Mucosa of descending colon (tissue), 3 donors: ENCODE measurements around the gene NCAPH2. TPM values are rescaled to one million over a fixed set of nuclear protein-coding genes. Genes with fewer than 3 reads are reported as not detected.

Experiments
- ATAC-seq: fragments of 200-7000 bp; cut with Tn5 transposase; one replicate; pipeline ENCODE4 v1.9.1; 2020; ENCODE audit warnings: mild to moderate bottlenecking, moderate library complexity
- DNase-seq, 3 donors: peaks; one replicate each; pipeline ENCODE4 v3.0.0-alpha.2; 2020
- H3K36me3 ChIP-seq: fragments of 200-600 bp; one replicate; pipeline ENCODE4 v1.8.0; 2021; ENCODE audit warnings: low read depth, mild to moderate bottlenecking
- H3K4me1 ChIP-seq: fragments of 200-600 bp; one replicate; pipeline ENCODE4 v1.8.0; 2021; ENCODE audit warnings: low read depth, mild to moderate bottlenecking
- H3K4me3 ChIP-seq: fragments of 200-600 bp; one replicate; pipeline ENCODE4 v1.8.0; 2021; ENCODE audit warnings: mild to moderate bottlenecking
- H3K9me3 ChIP-seq: fragments of 200-600 bp; one replicate; pipeline ENCODE4 v1.8.0; 2021; ENCODE audit warnings: mild to moderate bottlenecking
- intact Hi-C, 2 donors: fragments of 100-400 bp; cut with DNase I in 1 of 2; cut with micrococcal nuclease in 1 of 2; formaldehyde crosslinking; loops; one replicate each; pipeline versions ENCODE4 v1.11.0 to v1.11.1; 2022; cut with DNase I, micrococcal nuclease
- total RNA-seq, 3 donors: library from RNA; stranded (reverse); fragmentation: NEBNext Ultra II Directional in 2 of 3; extraction: Animal tissue kit (Norgen Biotek cat#: 25700) in 2 of 3; gene quantifications; one replicate each; pipeline versions ENCODE4 v1.2.1 to v1.2.4, GENCODE V29; 2021 to 2023
- TF ChIP-seq, protein P1 (sequence below): fragments of 200-600 bp; IDR thresholded peaks from one replicate; pipeline ENCODE4 v1.8.0; 2022; ENCODE audit warnings: antibody characterized with exemption, mild to moderate bottlenecking
- donor health status: DM: no; HTN: no; CAD: no; lungs with moderate emphysema.
- donor health status: DM: no; HTN: no; CAD: no.
- donor health status: DM: no; HTN: yes; CAD: no.

The NCAPH2 gene
- total RNA-seq, 3 donors from 2014 or later: 32.1 to 41.2 (median 34.0) TPM

DNA sequence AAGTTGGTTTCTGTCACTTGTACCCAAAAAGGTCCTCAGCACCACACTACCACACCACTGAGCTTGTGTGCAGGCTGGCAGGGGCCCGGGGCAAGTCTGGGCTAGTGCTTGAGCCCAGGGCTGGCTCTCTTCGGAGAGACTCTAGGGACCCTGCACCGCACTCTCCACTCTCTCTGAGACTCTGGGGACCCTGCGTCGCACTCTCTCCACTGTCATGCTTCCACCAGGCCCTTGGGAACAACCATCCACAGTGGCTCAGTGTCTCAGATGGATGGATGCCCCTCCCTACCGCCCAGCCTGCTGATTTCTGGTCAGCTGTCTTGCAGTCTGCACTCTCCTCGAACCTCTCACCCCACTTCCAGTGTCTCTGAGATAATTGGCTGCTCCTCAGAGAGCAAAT, 31.2 kb upstream of the NCAPH2 start:
- Histone ChIP-seq H3K4me1 (peaks cover 30% of the 10 kb centered on the region), H3K9me3 (no peaks in the 10 kb centered on the region), H3K36me3 (no peaks in the 10 kb centered on the region), H3K4me3 (no peak overlapping the region)
- DNase-seq: peak in 1 of 3 donors; percentile 39
- ATAC-seq: no peak
- intact Hi-C loops: no loop called here
- TF ChIP-seq, protein P1, sequence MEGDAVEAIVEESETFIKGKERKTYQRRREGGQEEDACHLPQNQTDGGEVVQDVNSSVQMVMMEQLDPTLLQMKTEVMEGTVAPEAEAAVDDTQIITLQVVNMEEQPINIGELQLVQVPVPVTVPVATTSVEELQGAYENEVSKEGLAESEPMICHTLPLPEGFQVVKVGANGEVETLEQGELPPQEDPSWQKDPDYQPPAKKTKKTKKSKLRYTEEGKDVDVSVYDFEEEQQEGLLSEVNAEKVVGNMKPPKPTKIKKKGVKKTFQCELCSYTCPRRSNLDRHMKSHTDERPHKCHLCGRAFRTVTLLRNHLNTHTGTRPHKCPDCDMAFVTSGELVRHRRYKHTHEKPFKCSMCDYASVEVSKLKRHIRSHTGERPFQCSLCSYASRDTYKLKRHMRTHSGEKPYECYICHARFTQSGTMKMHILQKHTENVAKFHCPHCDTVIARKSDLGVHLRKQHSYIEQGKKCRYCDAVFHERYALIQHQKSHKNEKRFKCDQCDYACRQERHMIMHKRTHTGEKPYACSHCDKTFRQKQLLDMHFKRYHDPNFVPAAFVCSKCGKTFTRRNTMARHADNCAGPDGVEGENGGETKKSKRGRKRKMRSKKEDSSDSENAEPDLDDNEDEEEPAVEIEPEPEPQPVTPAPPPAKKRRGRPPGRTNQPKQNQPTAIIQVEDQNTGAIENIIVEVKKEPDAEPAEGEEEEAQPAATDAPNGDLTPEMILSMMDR: no peak

DNA sequence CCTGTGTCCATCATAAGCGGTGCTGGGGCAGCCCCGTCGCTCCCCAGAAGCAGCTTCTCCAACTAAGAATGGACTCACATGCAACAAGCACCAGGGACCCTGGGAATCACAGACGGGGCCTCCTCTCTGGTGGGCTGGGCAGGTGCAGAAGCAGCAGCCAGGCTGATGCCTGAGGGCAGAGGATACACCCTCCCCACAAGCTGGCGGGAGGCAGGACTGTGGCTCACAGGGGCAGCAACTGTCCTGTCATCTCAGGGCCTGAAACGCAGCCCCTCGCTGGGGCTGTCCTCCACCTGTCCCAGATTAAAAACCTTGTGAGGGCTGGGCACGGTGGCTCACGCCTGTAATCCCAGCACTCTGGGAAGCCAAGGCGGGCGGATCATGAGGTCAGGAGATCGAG, 30.1 kb upstream of the NCAPH2 start:
- peaks cover 25% of the 10 kb centered on the region for H3K4me1 ChIP-seq
- intact Hi-C loops: no loop called here
- H3K9me3 ChIP-seq: no peaks in the 10 kb centered on the region
- TF ChIP-seq, protein P1: no peak
- H3K36me3 ChIP-seq: no peaks in the 10 kb centered on the region
- no peak overlapping the region for H3K4me3 ChIP-seq
- ATAC-seq: no peak
- DNase-seq: peak in 1 of 3 donors; percentile 42

DNA sequence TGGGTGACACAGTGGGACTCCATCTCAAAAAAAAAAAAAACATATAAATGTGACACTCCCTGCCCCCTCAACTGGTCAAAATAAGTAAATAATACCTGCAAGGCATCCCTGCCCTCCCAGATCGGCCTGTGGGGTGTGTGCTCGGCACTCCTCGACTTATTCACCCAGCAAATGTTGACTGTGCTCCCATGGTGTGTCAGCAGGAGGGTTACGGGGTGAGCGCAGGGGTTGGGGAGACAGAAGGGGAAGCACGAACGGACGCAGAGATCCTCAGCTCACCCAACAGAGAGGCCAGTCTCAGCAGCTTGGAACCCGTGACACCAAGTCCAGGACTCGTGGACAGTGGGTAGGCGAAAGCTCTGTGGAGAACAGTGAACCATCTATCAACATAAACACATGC, 28.3 kb upstream of the NCAPH2 start:
- Histone ChIP-seq H3K36me3 (no peaks in the 10 kb centered on the region), H3K4me3 (no peak overlapping the region), H3K4me1 (peaks cover 26% of the 10 kb centered on the region), H3K9me3 (no peaks in the 10 kb centered on the region)
- TF ChIP-seq, protein P1: no peak
- intact Hi-C loops: no loop called here
- DNase-seq: peak in 1 of 3 donors; percentile 44
- no peak for ATAC-seq

DNA sequence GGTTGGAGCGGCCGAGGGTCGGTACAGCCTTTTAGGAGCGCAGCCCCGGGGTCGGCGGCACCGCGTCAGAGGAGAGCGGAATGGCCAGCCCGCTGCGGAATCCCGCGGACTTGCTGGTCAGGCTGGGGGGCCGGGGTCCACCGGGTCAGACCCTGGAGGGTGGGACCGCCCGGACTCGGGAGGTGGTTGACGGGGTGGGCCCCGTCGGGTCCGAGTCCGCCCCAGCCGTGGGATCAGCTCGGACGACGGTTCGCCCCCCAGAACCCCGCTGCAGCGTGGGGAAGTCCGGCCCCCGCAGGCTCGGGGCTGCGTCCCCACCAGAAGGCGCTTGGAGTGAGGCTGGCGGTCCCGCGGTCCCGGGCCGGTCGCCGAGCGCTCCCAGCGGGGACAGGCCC, 27.0 kb upstream of the NCAPH2 start:
- Histone ChIP-seq H3K4me1 (peaks cover 23% of the 10 kb centered on the region), H3K4me3 (no peak overlapping the region), H3K36me3 (no peaks in the 10 kb centered on the region), H3K9me3 (no peaks in the 10 kb centered on the region)
- DNase-seq (no peak), ATAC-seq (no peak)
- TF ChIP-seq, protein P1: no peak
- intact Hi-C loops: no loop called here

DNA sequence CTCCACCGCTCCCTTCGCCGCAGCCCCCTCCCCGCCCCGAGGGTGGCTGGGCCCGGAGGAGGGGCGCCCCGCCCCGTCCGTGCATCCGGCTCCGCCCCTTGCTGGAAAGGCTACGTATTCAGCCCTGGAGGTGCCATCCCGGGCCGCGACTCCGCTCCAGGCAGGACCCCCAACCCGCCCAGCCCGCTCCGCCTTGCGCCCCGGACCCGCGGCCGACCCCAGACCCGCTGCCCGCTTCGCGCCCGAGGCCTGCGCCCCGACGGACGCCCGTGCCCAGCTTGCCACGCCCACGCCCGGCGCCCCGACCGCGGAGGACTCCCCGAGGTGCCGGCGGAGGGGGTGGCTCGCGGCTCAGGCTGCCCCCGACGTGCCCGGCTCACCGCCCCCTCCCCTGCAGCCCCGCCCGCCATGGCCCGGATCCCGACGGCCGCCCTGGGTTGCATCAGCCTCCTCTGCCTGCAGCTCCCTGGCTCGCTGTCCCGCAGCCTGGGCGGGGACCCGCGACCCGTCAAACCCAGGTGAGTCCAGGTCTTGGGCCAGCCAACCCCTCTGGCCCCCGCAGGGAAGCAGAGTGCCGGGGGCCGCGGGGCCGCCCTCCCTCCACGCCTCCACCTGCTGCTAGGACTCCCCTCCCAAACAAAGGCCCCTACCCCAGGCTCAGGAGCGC, 26.5 kb upstream of the NCAPH2 start, which contains the start of gene ADM2:
Gene ADM2 (plus strand): TSS at position 104 of the 667 bp plus-strand sequence. CDS start 305 bp downstream, at position 409.
- peaks cover 23% of the 10 kb centered on the region for H3K4me1 ChIP-seq
- ATAC-seq: peak; percentile 64
- peak within 1 kb of the TSS; percentile 12 for H3K4me3 ChIP-seq
- H3K9me3 ChIP-seq: no peaks in the 10 kb centered on the region
- intact Hi-C loops: no loop called here
- DNase-seq: peak; percentile 73 to 79 (median 74)
- TF ChIP-seq, protein P1: no peak
- no peaks in the 10 kb centered on the region for H3K36me3 ChIP-seq
